HK-2 (cell line): ENCODE measurements around the gene CD8B.
"Not testable (repeated sequence)": the region's sequence is repeated elsewhere in the genome, so short reads cannot be mapped to it uniquely, and the experiment has no call there.

Experiments
- DNase-seq: peaks from one replicate; pipeline ENCODE4 v3.0.0-alpha.2; 2018; ENCODE audit not compliant: unreplicated experiment

The CD8B gene

DNA sequence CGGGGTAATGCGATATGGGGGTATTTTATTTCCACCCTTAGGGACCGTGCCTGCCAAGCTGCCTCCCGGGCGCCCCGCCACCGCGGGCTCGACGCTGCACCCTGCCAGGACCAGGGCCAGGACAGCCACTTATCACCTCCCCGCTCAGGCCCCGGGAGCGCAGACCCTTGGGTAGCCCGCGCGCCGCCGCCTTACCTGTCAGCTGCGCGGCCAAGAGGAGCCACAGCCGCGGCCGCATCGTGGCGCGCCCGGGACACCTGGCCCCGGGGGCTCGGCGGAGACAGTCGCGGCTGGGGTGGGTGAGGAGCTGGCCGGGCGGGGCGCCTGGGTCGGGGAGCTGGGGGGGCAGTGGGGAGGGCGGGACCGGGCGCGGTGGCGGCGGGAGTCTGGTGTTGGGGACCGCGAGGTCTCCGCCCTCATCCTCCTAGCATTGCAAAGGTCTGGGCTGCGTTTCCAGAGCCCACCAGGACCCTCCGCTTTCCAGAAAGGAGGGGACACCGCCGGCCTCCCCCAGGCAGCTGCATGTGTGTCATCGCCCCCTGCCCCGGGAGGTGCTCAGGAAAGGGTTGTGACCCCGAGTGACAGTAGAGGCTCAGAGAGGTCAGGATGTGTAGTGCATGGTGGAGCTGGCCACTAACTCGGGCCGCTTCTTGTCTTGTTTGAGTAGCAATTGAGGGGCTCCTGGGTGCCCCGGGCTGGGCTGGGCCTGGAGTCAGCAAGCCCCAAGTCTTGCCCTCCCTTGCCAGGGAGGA, at the start of gene CD8B:
Gene CD8B, minus strand, starts transcription at position 259 of the 752 bp plus-strand sequence. Its CDS starts 21 bp downstream, at position 238.
- DNase-seq, result not testable (repeated sequence)

DNA sequence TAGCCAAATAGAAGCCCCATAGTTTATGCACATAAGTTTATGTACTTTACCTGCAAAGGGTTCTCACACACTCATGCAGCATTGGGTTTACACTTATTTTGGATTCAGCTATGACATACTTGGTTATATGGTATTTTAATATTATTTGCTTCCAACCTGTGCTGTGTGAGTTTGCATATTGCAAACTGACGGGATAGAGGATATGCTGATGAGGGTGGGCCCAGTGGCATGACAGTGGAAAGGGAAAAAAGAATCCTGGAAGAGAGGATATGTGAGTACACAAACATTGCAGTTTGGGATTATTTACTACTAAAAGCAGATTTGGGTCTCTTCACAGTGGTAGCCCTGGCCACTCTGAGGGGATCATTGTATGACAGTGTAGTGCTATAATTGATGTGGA, 44.2 kb upstream of the CD8B start:
- DNase-seq, result not testable (repeated sequence)

DNA sequence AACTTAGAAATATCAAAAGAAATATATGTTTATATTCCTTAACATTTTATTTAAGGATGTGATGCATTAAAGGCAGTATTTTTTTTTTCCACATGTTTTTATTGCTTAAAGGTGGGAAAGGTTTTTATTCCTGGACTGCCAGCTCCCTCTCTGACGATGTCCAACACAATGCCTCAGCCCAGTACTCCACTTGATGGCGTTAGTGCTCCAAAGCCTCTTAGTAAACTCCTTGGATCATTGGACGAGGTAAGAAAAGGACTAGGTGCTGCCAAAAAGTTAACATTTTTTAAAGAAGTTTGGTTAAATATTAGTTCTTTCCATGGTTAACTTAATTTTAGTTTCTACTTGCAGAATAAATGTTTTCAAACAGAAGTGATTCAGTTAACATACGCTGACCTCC, 39.0 kb upstream of the CD8B start:
- DNase-seq, result not testable (repeated sequence)

DNA sequence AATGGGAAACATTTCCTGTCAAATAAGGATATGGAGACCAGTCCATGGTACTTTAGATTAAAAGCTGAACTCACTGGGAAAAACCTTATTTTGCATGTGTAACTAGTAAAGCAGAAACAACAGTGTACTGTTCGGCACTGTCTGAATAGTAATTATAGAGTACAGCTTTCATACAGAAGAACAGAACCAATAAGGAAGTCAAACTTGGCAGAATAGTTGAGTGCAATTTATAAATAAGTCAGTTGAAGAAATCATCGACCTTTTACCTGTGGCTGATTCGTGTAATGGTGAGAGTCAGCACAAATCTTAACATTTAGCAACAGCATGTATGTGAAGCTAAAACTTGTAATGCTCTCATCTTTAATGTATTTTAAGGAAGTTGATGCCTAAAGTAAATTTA, 24.3 kb upstream of the CD8B start:
- DNase-seq, result not testable (repeated sequence)

DNA sequence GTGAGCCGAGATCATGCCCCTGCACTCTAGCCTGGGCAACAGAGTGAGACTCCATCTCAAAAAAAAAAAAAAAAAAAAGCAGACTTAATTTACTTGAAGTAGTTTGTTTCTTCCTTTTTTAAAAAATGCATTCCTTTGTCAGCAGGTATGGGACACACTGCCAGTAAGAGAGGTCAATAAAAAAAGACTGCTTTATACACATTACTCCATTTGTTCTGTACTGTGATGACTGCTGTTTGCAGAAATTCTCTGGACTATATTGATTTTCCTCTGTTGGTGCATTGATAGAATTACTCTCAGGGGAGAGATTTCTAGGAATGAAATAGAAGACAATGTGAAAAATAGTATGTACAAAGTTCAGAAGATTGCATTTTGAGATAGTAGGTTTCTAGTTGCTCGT, 21.2 kb upstream of the CD8B start:
- not testable (repeated sequence) for DNase-seq

DNA sequence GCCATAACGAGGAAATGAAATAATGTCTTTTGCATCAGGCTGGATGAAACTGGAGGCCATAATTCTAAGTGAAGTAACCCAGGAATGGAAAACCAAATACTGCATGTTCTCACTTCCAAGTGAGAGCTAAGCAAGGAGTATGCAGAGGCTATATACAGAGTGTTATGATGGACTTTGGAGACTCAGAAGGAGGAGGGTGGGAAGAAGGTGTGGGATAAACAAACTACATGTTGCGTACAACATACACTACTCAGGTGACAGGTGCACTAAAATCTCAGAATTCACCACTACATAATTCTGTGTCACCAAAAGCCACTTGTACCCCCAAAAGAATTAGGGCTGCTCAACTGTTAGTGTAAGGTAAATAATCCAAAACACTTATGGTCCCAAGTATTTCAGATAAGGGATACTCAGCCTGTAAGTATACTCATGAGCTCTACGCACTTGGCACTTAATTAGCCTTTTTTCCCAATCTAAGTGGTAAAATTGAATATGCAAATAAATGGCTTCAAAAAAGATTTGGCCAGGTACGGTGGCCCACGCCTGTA, 20.5 kb upstream of the CD8B start:
- DNase-seq, result not testable (repeated sequence)

DNA sequence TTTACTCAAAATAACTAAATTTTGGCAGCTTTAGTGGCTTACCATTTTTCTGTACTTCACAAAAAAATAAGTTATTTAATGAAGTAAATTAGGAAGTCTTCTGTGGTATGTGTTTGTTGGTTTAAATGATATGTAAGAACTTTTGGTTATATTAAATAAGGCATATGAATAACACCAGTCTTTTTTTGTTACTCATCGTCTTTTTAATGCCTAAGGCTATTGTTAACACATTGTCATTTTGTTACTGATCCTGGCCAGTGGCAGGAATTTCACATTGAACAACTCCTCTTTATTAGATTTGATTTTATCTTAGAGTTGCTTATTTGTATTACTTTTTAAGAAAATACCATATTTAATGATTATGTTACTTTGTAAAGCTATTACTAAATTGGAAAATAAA, 17.3 kb upstream of the CD8B start:
- DNase-seq, result not testable (repeated sequence)

DNA sequence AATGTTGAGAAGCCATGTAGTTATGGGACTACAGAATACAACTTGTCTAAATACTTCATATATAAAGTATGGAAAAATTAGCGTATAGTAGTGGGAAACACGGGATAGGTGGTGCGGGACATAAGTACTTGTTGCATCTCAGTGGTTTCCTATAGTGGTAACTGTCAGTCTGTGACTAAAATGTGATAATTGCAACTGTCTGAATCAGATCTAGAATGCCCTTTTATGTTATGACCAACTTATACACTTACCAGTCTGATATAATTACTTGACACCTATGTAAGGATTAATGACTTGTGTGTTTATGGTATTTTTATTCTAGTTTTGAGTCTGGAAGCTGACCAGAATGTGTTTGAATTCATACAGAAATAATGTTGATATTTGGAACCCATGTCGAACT, 9.3 kb upstream of the CD8B start:
- not testable (repeated sequence) for DNase-seq

DNA sequence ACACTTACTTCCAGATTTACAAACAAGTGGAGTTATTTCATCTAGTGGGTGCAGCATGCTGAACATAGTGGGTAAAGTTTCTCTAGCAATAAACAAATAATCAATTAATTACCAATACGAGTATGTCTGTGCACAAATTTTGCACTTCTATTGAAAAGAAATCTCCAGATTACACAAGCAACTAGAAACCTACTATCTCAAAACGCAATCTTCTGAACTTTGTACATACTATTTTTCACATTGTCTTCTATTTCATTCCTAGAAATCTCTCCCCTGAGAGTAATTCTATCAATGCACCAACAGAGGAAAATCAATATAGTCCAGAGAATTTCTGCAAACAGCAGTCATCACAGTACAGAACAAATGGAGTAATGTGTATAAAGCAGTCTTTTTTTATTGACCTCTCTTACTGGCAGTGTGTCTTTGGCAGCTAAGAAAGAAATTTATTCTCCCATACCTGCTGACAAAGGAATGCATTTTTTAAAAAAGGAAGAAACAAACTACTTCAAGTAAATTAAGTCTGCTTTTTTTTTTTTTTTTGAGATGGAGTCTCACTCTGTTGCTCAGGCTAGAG, 7.3 kb upstream of the CD8B start:
- DNase-seq, result not testable (repeated sequence)

DNA sequence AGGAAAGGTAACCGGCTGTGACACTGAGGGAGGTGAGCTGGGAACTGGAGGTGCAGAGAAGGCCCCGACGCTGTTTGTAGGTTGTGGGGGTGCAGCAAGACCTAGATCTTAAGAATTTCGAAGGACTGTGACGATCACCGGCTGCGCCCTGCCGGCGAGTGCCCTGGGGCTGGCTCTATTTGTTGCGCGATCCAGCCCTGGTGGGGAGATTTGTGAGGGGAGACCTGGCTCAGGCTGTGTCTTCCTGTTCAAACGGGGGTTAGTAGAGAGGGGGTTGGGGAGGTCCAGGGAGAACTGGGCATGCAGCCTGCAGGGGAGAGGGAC, 656 bp upstream of the CD8B start:
- DNase-seq, result not testable (repeated sequence)

DNA sequence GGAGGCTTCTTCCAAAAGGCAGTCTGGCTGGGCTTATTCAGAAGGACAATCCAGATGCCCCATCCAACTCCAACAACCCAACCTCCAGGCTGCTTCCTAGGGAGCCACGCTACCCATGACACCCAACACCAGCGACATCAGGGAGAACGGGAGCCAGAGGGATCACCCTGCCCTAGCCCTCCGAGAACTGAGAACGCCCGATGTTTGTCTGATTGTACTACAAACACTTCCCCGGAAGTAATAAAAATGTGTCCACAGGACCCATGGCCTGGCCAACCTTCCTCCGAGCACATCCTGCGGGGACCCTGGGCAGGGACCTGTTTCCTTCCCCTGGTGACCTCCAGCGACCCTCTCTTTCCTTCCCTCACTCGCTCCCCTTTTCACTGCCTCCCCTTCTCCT, 511 bp downstream of the CD8B start:
- DNase-seq, result not testable (repeated sequence)

DNA sequence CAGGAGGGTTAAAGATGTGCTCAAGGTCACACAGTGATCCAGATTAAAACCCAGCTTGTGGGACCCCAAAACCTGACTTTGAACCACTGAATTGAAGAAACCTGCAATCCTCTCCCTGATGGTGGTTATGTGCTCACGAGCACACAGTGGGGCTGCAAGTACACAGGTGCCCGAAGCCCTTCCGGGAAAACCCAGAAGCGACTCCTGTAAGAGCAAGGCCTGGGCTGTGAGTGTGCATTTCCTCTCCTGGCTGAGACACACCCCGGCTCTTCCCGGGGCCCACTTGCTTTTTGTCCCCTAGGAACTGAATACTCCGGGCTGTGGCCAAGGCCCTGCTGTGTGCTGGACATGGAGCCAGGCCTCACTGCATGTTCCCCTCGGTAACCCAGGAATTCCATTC, 1.1 kb downstream of the CD8B start:
- not testable (repeated sequence) for DNase-seq

DNA sequence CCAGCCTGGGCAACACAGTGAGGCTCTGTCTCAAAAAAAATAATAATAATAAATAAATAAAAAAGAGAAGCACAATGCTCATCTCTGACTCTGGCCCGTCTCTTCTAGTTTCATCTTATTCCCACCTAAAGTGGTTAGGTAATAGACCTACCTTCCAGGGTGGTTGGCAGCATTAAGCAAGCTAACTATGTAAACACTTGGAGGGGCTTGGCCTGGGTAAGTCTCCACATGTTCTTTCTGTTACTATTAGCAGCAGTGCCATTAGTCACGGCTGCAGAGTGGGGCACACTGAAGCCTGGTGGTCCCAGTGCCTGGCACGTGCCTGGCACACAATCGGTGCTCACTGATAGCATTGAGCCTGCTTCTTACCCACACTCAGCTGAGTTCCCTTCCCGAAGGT, 4.0 kb downstream of the CD8B start:
- not testable (repeated sequence) for DNase-seq

DNA sequence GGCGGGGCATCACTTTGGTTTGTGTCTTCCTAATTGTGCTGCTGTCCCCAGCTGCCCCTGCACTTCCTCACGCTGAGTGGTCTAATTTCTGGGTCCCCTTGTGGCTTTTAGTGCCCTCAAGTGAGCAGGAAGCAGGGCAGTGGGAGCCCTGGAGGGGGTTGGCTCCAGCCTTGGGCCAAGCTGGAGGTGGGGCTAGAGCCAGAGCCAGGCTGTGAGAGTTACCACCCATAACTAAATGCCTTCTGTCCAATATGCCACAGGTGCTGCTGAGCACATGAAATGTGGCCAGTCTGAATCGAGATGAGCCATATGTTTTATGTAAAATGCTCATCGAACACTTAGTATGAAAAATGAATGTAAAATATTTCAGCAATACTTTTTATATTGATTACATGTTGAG, 5.2 kb downstream of the CD8B start:
- not testable (repeated sequence) for DNase-seq

DNA sequence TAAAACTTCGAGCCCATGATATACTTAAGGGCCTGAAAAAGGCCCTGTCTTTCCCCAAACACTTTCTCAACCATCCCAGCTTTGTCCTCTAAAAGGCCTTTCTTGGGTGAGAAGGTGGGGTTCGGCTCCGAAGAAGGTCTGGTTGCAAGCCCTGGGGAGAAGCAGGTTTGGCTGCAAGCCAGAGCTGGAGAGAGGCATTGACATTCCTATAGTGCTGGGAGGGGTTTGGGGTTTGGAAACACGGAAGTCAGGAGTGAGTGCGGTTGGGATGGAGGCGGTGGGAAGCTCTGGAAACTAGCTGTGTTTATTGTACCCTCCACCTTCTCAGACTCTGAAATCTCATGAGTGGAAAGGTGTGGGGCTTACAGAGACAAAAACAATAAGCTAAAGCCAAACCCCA, 5.7 kb downstream of the CD8B start:
- not testable (repeated sequence) for DNase-seq

DNA sequence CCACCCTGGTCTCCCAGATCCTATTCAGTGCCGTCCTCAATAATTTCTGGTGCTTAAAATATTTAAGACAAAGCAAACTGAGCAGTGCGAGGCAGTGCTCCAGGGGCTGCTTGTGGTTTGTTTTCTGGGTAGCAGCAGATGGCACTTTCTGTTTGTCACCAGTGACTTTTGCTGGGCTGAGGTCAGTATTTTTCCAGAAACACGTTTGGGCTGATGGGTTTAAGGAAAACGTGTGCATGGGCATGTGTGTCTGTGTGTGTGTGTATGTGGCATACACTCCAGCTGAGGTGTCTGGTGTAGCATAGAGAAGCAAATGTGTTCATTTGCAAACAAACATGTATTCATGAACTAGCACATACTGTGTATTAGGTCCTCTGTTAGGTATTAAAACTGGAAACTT, 10.1 kb downstream of the CD8B start:
- DNase-seq, result not testable (repeated sequence)

DNA sequence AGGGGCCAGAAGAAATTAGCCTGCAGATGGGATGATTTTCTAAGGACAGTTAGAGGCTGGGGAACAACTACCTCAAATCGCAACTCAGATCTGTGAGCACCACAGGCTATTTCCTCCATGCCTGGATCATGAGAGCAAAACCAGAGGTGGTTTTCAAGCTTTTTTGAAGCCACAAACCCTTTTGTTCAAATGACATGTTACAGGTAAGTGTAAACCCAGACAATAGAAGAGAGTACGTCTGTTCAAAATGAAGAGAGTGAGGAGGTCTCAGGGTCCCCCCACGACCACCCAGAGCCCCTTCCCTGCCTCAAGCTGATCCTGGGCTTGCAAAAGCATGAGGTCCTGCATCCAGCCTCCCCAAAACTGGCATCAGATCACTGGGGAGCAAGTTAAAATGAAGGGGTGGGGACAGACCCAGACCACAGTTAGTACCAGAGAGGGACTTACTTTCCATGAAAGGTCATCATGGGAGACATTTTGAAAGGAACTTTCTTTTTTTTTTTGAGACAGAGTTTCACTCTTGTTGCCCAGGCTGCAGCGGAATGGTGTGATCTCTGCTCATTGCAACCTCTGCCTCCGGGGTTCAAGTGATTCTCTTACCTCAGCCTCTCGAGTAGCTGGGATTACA, 19.0 kb downstream of the CD8B start:
- not testable (repeated sequence) for DNase-seq

DNA sequence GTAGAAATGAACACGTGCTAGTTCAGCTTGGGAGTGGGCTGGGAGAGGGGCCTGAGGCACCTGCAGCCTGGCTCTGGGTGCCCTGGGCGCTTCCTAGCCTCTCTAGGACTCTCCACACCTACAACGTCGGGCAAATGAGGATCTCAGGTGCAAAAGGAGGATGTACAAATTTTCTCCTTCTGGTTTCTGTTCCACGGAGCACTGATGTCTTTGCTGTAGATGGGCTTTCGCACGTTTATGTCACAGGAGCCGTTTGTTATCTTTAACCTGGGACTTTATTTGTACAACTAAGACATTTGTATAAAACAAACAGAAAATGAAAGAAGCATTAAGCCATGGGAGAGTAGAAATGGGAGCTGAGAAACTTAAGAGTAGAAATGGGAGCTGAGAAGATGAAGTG, 20.4 kb downstream of the CD8B start:
- DNase-seq, result not testable (repeated sequence)

DNA sequence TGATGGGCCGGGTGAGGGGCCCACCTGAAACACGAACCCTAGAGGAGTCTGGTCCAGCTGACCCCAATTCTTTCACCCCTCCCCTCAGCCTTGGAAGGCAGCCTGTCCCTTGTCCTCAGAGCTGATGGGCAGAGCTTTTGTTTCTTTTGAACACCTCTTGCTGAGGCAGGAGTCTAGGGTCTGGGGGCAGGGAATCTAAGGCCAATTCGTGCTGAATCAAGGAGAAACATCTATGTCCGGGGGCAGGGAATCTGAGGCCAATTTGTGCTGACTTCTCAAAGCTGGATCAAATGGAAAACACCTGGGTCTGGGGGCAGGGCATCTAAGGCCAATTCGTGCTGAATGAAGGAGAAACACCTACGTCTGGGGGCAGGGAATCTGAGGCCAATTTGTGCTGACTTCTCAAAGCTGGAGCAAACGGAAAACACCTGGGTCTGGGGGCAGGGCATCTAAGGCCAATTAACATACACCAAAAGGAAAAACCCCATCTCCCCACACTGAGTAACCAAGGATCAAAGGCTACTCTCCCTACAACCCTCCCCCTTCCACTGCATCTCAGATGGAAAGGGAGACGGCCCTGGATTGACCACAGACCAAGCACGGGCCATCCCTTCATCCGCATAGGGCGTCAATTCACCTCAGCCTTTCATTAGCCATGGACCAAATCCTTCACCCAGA, 21.7 kb downstream of the CD8B start:
- DNase-seq, result not testable (repeated sequence)

DNA sequence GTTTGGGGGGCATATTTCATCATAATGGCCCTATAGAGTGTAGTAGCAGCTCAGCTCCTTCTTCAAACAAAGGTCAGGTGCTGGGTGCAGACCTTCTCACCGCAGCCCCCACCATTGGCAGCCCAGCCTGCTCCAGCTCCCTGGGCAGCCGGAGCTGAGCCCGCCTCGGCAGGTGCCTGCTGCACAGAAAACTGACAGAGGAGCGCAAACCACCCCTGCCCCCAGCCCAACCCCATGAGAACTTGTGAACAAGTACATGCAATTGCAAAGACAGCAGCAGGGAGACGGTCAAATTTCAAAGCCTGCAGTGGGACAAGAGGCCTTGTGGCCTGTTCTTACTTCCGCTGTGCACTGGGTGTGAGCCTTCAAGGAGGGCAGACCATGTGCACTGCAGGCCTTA, 22.2 kb downstream of the CD8B start:
- not testable (repeated sequence) for DNase-seq

DNA sequence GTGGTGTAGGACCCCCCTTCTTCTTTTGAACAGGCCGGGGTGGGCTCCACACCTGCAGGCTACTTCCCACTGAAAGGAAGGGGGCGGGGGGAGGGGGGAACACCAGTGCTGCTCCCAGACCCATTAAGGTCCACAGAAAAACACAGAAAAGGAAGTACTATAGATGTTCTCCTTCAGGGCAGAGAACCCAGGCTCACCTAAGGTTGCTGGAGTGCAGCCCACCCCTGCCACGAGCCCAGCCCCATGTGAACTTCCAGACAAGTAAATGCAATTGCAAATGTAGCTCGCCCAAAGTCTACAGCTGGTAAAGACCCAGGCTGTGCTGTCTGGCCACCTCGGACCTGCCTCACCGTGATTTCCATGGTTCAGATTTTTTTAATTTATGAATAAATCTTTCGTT, 24.0 kb downstream of the CD8B start:
- DNase-seq, result not testable (repeated sequence)
